ENCODE measurements around the gene IRF4.

IRF4 gene

GRCh38 chr6:447381-448165, 56.0 kb downstream of the IRF4 start:
- Histone ChIP-seq H3K27me3 (ENCODE audit: insufficient read depth, low read length) (no peaks in the 10 kb centered on the region), H3K9ac (ENCODE audit: low read depth, low read length) (no peak overlapping the region), H3K36me3 (ENCODE audit: insufficient read depth, low read depth, low read length) (no peaks in the 10 kb centered on the region), H3K9me3 (ENCODE audit: insufficient read depth, low read depth, low read length) (no peaks in the 10 kb centered on the region; the same call in 1 of the 2 replicates), H3K4me3 (ENCODE audit: low read length) (no peak overlapping the region), H3K4me1 (ENCODE audit: insufficient read depth, low read length) (no peaks in the 10 kb centered on the region), H3K27ac (ENCODE audit: low read length) (no peak overlapping the region)

- Histone ChIP-seq H3K9ac (ENCODE audit: low read depth, low read length) (no peak overlapping the region), H3K27ac (ENCODE audit: low read length) (no peak overlapping the region), H3K4me1 (ENCODE audit: insufficient read depth, low read length) (no peaks in the 10 kb centered on the region), H3K9me3 (ENCODE audit: insufficient read depth, low read depth, low read length) (no peaks in the 10 kb centered on the region; the same call in 1 of the 2 replicates), H3K27me3 (ENCODE audit: insufficient read depth, low read length) (no peaks in the 10 kb centered on the region), H3K4me3 (ENCODE audit: low read length) (no peak overlapping the region), H3K36me3 (ENCODE audit: insufficient read depth, low read depth, low read length) (no peaks in the 10 kb centered on the region)
These were observed 56.9 kb downstream of the IRF4 start for GRCh38 chr6:448296-449056.

- no peaks in the 10 kb centered on the region for H3K27me3 ChIP-seq (ENCODE audit: insufficient read depth, low read length)
- no peaks in the 10 kb centered on the region for H3K4me1 ChIP-seq (ENCODE audit: insufficient read depth, low read length)
- H3K9ac ChIP-seq (ENCODE audit: low read depth, low read length): no peak overlapping the region
- no peak overlapping the region for H3K4me3 ChIP-seq (ENCODE audit: low read length)
- no peaks in the 10 kb centered on the region for H3K36me3 ChIP-seq (ENCODE audit: insufficient read depth, low read depth, low read length)
- no peaks in the 10 kb centered on the region; the same call in 1 of the 2 replicates for H3K9me3 ChIP-seq (ENCODE audit: insufficient read depth, low read depth, low read length)
- H3K27ac ChIP-seq (ENCODE audit: low read length): no peak overlapping the region
These were observed 57.5 kb downstream of the IRF4 start for GRCh38 chr6:449057-449430.

- H3K4me1 ChIP-seq (ENCODE audit: insufficient read depth, low read length): no peaks in the 10 kb centered on the region
- H3K27me3 ChIP-seq (ENCODE audit: insufficient read depth, low read length): no peaks in the 10 kb centered on the region
- no peaks in the 10 kb centered on the region; the same call in 1 of the 2 replicates for H3K9me3 ChIP-seq (ENCODE audit: insufficient read depth, low read depth, low read length)
- H3K36me3 ChIP-seq (ENCODE audit: insufficient read depth, low read depth, low read length): no peaks in the 10 kb centered on the region
- H3K4me3 ChIP-seq (ENCODE audit: low read length): no peak overlapping the region
- no peak overlapping the region for H3K9ac ChIP-seq (ENCODE audit: low read depth, low read length)
- H3K27ac ChIP-seq (ENCODE audit: low read length): no peak overlapping the region
These were observed 58.2 kb downstream of the IRF4 start for GRCh38 chr6:449486-450419.

GRCh38 chr6:451336-451735, 59.8 kb downstream of the IRF4 start:
- Histone ChIP-seq H3K27ac (ENCODE audit: low read length) (no peak overlapping the region), H3K4me3 (ENCODE audit: low read length) (no peak overlapping the region), H3K9me3 (ENCODE audit: insufficient read depth, low read depth, low read length) (no peaks in the 10 kb centered on the region; the same call in 1 of the 2 replicates), H3K4me1 (ENCODE audit: insufficient read depth, low read length) (peaks cover 2% of the 10 kb centered on the region; the same call in 1 of the 2 replicates), H3K36me3 (ENCODE audit: insufficient read depth, low read depth, low read length) (no peaks in the 10 kb centered on the region), H3K9ac (ENCODE audit: low read depth, low read length) (no peak overlapping the region), H3K27me3 (ENCODE audit: insufficient read depth, low read length) (no peaks in the 10 kb centered on the region)

GRCh38 chr6:451847-452246, 60.3 kb downstream of the IRF4 start:
- H3K27me3 ChIP-seq (ENCODE audit: insufficient read depth, low read length): no peaks in the 10 kb centered on the region
- H3K27ac ChIP-seq (ENCODE audit: low read length): no peak overlapping the region
- no peaks in the 10 kb centered on the region for H3K36me3 ChIP-seq (ENCODE audit: insufficient read depth, low read depth, low read length)
- H3K4me1 ChIP-seq (ENCODE audit: insufficient read depth, low read length): peaks cover 3% of the 10 kb centered on the region; the same call in 1 of the 2 replicates
- no peak overlapping the region for H3K9ac ChIP-seq (ENCODE audit: low read depth, low read length)
- H3K4me3 ChIP-seq (ENCODE audit: low read length): no peak overlapping the region
- no peaks in the 10 kb centered on the region; the same call in 1 of the 2 replicates for H3K9me3 ChIP-seq (ENCODE audit: insufficient read depth, low read depth, low read length)

GRCh38 chr6:452301-453067, 60.9 kb downstream of the IRF4 start:
- Histone ChIP-seq H3K27me3 (ENCODE audit: insufficient read depth, low read length) (no peaks in the 10 kb centered on the region), H3K4me1 (ENCODE audit: insufficient read depth, low read length) (peaks cover 3% of the 10 kb centered on the region; the same call in 1 of the 2 replicates), H3K9ac (ENCODE audit: low read depth, low read length) (no peak overlapping the region), H3K4me3 (ENCODE audit: low read length) (no peak overlapping the region), H3K36me3 (ENCODE audit: insufficient read depth, low read depth, low read length) (no peaks in the 10 kb centered on the region), H3K9me3 (ENCODE audit: insufficient read depth, low read depth, low read length) (no peaks in the 10 kb centered on the region; the same call in 1 of the 2 replicates), H3K27ac (ENCODE audit: low read length) (no peak overlapping the region)

- Histone ChIP-seq H3K4me3 (ENCODE audit: low read length) (no peak overlapping the region), H3K4me1 (ENCODE audit: insufficient read depth, low read length) (peaks cover 3% of the 10 kb centered on the region; the same call in 1 of the 2 replicates)
These were observed 61.6 kb downstream of the IRF4 start for GRCh38 chr6:453152-453551.

GRCh38 chr6:454148-454991, 62.8 kb downstream of the IRF4 start:
- Histone ChIP-seq H3K27me3 (ENCODE audit: insufficient read depth, low read length) (no peaks in the 10 kb centered on the region), H3K4me3 (ENCODE audit: low read length) (no peak overlapping the region), H3K9ac (ENCODE audit: low read depth, low read length) (no peak overlapping the region), H3K9me3 (ENCODE audit: insufficient read depth, low read depth, low read length) (no peaks in the 10 kb centered on the region; the same call in 1 of the 2 replicates), H3K27ac (ENCODE audit: low read length) (no peak overlapping the region), H3K36me3 (ENCODE audit: insufficient read depth, low read depth, low read length) (no peaks in the 10 kb centered on the region), H3K4me1 (ENCODE audit: insufficient read depth, low read length) (peaks cover 3% of the 10 kb centered on the region; the same call in 1 of the 2 replicates)

More at GRCh38 chr6:453152-453551, 61.6 kb downstream of the IRF4 start:
- no peaks in the 10 kb centered on the region; the same call in 1 of the 2 replicates for H3K9me3 ChIP-seq (ENCODE audit: insufficient read depth, low read depth, low read length)
- no peak overlapping the region for H3K9ac ChIP-seq (ENCODE audit: low read depth, low read length)
- no peak overlapping the region for H3K27ac ChIP-seq (ENCODE audit: low read length)
- no peaks in the 10 kb centered on the region for H3K27me3 ChIP-seq (ENCODE audit: insufficient read depth, low read length)
- H3K36me3 ChIP-seq (ENCODE audit: insufficient read depth, low read depth, low read length): no peaks in the 10 kb centered on the region

GRCh38 chr6:455006-455585, 63.5 kb downstream of the IRF4 start:
- H3K9ac ChIP-seq (ENCODE audit: low read depth, low read length): no peak overlapping the region
- peaks cover 3% of the 10 kb centered on the region; the same call in 1 of the 2 replicates for H3K4me1 ChIP-seq (ENCODE audit: insufficient read depth, low read length)
- H3K9me3 ChIP-seq (ENCODE audit: insufficient read depth, low read depth, low read length): no peaks in the 10 kb centered on the region; the same call in 1 of the 2 replicates
- H3K36me3 ChIP-seq (ENCODE audit: insufficient read depth, low read depth, low read length): no peaks in the 10 kb centered on the region
- no peaks in the 10 kb centered on the region for H3K27me3 ChIP-seq (ENCODE audit: insufficient read depth, low read length)
- no peak overlapping the region for H3K27ac ChIP-seq (ENCODE audit: low read length)
- no peak overlapping the region for H3K4me3 ChIP-seq (ENCODE audit: low read length)

Measured in iPS-20b (cell line).